Type B pancreatic cell (in vitro differentiated cells): ENCODE data around the gene SDCBP2. TPM values are rescaled to one million over a fixed set of nuclear protein-coding genes. Genes with fewer than 3 reads are reported as not detected.

Experiments
- DNase-seq: peaks from one replicate; pipeline ENCODE4 v3.0.0; 2021; ENCODE audit warnings: mixed read lengths; ENCODE audit not compliant: unreplicated experiment; ENCODE audit errors: extremely low spot score
- H3K27ac Mint-ChIP-seq: 2 replicates; pipeline ENCODE4 v1.8.0; 2021; ENCODE audit warnings: mild to moderate bottlenecking, mixed read lengths
- H3K27me3 Mint-ChIP-seq: 2 replicates; pipeline ENCODE4 v1.8.0; 2021; ENCODE audit warnings: mixed read lengths
- H3K36me3 Mint-ChIP-seq: 2 replicates; pipeline ENCODE4 v1.8.0; 2021; ENCODE audit warnings: mixed read lengths
- H3K4me1 Mint-ChIP-seq: one replicate; pipeline ENCODE4 v1.8.0; 2021; ENCODE audit warnings: mixed read lengths; ENCODE audit not compliant: unreplicated experiment
- H3K4me3 Mint-ChIP-seq: 2 replicates; pipeline ENCODE4 v1.8.0; 2021; ENCODE audit warnings: mild to moderate bottlenecking, mixed read lengths
- H3K9me3 Mint-ChIP-seq: 2 replicates; pipeline ENCODE4 v1.8.0; 2021; ENCODE audit warnings: mixed read lengths
- total RNA-seq: library from RNA; stranded (reverse); gene quantifications from 2 replicates; pipeline ENCODE4 v1.2.1, GENCODE V29; 2021; ENCODE audit warnings: low replicate concordance
- TF ChIP-seq, protein P1 (sequence below): fragments of 200-600 bp; sonication (generic); conservative IDR thresholded peaks from 2 replicates; pipeline ENCODE4 v1.5.0; 2021; ENCODE audit warnings: antibody characterized with exemption, mild to moderate bottlenecking

SDCBP2 gene
- total RNA-seq, 1 donor from 2014 or later = 4.9 TPM

DNA sequence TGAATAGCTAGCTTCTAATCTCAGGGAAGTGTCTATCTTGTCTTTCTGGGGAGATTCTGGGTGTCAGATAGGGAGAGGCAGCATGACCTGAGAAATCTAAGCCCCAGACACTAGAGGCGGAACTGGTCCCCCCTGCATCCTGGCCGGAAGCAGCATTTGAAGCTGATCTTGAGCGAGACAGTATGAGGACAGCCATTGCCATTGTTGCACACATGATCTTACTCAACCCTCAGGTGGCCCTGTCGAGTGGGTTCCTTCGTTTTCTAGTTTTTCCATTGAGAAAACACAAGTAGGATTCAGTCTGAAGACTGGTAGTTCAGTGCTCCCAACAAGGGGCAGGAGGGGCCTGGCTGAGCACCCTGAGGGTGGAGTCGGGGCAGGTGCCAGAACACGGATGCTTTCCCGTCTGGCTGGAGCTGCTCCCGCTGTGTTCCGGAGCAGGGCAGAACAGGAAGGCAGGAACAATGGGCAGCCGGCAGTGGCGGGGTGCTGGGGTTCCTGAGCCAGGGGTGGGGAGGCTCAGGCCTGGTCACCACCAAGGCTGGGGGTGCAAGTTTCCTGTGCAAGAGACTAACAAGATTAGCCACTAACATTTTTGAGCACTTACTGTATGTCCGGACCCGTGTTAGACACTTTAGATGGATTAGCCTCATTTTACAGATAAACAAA is 7.9 kb upstream of the SDCBP2 start:
- DNase-seq = peak; percentile 42
- no peak overlapping the region for H3K4me3 Mint-ChIP-seq
- no peak overlapping the region for H3K27ac Mint-ChIP-seq
- H3K27me3 Mint-ChIP-seq = no peaks in the 10 kb centered on the region
- no peaks in the 10 kb centered on the region for H3K9me3 Mint-ChIP-seq
- TF ChIP-seq, protein P1, sequence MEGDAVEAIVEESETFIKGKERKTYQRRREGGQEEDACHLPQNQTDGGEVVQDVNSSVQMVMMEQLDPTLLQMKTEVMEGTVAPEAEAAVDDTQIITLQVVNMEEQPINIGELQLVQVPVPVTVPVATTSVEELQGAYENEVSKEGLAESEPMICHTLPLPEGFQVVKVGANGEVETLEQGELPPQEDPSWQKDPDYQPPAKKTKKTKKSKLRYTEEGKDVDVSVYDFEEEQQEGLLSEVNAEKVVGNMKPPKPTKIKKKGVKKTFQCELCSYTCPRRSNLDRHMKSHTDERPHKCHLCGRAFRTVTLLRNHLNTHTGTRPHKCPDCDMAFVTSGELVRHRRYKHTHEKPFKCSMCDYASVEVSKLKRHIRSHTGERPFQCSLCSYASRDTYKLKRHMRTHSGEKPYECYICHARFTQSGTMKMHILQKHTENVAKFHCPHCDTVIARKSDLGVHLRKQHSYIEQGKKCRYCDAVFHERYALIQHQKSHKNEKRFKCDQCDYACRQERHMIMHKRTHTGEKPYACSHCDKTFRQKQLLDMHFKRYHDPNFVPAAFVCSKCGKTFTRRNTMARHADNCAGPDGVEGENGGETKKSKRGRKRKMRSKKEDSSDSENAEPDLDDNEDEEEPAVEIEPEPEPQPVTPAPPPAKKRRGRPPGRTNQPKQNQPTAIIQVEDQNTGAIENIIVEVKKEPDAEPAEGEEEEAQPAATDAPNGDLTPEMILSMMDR = no peak
- H3K4me1 Mint-ChIP-seq = peaks cover 6% of the 10 kb centered on the region
- no peaks in the 10 kb centered on the region for H3K36me3 Mint-ChIP-seq

DNA sequence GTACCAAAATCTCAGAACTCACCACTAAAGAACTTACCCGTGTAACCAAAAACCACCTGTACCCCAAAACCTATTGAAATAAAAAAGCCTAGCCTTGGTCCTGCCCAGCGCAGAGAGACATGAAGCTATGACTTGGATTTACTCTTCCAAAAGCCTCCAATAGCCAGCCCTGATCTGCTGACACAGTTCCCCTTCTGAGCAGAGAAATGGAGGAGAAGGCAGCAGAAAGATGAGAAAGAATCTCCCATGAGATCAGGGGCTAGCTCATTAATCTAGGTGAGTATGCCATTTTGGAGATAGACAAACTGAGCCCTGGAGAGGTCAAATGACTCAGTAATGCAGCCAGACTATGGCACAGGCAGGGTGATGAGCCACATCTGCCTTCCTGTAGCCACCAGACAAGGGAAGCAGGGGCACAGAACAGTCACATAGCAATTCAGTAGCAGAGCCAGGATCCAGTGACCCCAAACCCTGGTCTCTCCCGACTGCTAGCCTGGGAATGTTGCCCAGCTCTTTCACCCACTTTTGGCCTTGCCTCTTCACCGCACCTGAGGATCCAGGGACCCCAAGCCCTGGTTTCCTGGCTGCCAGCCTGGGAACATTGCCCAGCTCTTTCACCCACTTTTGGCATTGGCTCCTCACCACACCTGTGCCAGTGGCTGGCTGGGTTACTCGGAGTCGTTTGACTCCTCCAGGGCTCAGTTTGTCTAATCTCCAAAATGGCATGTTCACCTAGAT is 7.2 kb upstream of the SDCBP2 start:
- DNase-seq = no peak

DNA sequence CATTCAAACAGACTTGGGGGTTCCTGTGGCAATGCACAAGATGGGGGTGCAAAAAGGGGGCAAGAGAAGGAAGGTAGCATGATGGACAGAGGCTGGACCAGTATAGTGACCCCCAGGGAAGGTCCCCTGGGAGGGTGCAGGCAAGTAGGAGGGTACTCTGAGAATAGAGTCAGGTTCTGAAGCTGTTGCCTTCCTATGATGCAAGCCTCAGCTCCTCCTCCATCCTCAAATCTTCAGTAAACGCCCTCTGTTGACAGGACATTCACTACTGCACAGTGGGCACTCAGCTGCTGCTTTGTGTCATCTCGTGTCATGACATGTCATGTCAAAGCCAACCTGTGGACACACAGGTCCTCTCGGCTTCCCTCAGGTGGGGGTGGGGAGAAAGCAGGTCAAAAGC is 5.8 kb upstream of the SDCBP2 start:
- no peak overlapping the region for H3K27ac Mint-ChIP-seq
- H3K4me3 Mint-ChIP-seq = no peak overlapping the region
- DNase-seq = no peak
- H3K9me3 Mint-ChIP-seq = no peaks in the 10 kb centered on the region
- TF ChIP-seq, protein P1 = no peak
- no peaks in the 10 kb centered on the region for H3K27me3 Mint-ChIP-seq
- no peaks in the 10 kb centered on the region for H3K36me3 Mint-ChIP-seq
- peaks cover 7% of the 10 kb centered on the region for H3K4me1 Mint-ChIP-seq

More for the DNA sequence above, 7.2 kb upstream of the SDCBP2 start:
- no peak overlapping the region for H3K4me3 Mint-ChIP-seq
- no peaks in the 10 kb centered on the region for H3K27me3 Mint-ChIP-seq
- H3K27ac Mint-ChIP-seq = no peak overlapping the region
- no peaks in the 10 kb centered on the region for H3K36me3 Mint-ChIP-seq
- H3K9me3 Mint-ChIP-seq = no peaks in the 10 kb centered on the region
- TF ChIP-seq, protein P1 = no peak
- peaks cover 6% of the 10 kb centered on the region for H3K4me1 Mint-ChIP-seq

DNA sequence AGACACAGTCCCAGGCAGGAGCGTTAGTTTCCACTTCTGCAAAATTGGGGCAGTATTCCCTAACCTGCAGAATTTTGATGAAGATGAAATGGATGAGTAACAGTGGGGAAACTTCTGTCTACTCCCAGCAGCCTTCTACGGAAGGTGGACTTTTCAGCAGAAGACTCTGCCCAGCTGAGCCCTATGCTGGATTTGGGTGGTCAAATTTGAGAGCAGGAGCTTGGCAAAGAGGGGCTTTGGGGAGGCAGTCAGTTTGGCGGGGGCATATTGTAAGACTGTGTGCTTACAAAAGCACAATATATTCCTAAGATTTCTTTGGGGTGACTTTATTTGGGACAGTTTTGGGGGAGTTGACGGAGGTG is 5.4 kb upstream of the SDCBP2 start:
- peak; percentile 16 for DNase-seq
- Mint-ChIP-seq H3K27ac (no peak overlapping the region), H3K27me3 (no peaks in the 10 kb centered on the region), H3K36me3 (no peaks in the 10 kb centered on the region), H3K4me1 (peaks cover 11% of the 10 kb centered on the region), H3K9me3 (no peaks in the 10 kb centered on the region), H3K4me3 (no peak overlapping the region)
- TF ChIP-seq, protein P1 = no peak

DNA sequence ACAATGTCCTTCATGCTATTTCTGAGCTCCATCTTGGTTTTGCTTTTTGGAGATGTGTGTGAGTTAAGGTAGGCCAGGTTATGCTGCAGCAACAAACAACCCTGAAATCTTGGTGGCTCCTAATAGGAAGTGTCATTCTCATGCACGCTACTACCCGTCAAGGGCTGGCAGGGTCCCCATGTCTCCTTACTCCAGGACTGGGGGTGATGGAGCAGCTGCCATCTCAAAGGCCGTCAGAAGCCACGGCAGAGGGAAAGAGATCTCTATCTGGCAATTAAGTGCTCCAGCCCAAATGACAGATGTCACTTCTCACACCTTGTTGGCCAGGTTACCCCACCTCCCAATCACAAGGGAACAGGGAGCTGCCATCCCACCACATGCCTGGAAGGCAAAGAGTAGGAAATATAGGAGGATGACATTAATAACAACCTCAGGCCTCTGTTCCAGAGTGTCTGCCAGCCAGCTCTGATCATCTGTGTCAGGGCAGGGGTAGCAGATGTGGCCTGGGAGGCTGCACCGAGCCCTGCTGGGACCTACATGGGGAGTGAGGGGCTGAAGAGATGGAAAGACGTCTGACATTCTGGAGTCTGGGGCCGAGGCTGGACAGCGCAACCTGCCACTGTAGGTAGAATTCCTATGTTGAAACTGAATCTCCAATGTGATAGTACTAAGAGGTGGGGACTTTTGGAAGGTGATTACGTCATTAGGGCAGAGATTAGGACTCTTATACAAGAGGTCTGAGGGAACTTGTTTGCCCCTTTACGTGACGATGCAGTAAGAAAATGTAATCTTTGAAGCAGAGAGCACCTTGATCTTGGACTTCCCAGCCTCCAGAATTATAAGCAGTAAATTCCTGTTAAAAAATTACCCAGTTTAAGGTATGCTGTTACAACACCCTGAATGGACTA is 4.8 kb upstream of the SDCBP2 start:
- no peaks in the 10 kb centered on the region for H3K9me3 Mint-ChIP-seq
- peaks cover 14% of the 10 kb centered on the region for H3K4me1 Mint-ChIP-seq
- no peaks in the 10 kb centered on the region for H3K36me3 Mint-ChIP-seq
- H3K4me3 Mint-ChIP-seq = no peak overlapping the region
- no peaks in the 10 kb centered on the region for H3K27me3 Mint-ChIP-seq
- DNase-seq = peak; percentile 50
- no peak overlapping the region for H3K27ac Mint-ChIP-seq
- TF ChIP-seq, protein P1 = no peak
